T47D (cell line): ENCODE results near the gene NAA30.

Experiments used
- DNase-seq, 2 experiments: peaks; one replicate each; pipeline versions ENCODE4 v3.0.0 to v3.0.0-alpha.2; 2011 to 2012; ENCODE audit warnings: low read depth in 1 of 2, low spot score in 1 of 2
- JUND ChIP-seq: IDR thresholded peaks from 2 replicates; pipeline ENCODE4 v1.6.1; 2012; ENCODE audit warnings: low read depth
- in situ Hi-C: cut with HindIII; loops from 2 replicates; pipeline ENCODE4 v1.10.0; 2016; ENCODE audit warnings: low sequenced_read_pairs, low pct_unique_long_range_greater_than_20kb

The NAA30 gene

GRCh38 chr14:57378661-57379060 is 11.7 kb upstream of the NAA30 start:
- TF ChIP-seq JUND: no peak
- in situ Hi-C loops: no loop called here
- DNase-seq: no peak

GRCh38 chr14:57380935-57381334 is 9.5 kb upstream of the NAA30 start:
- TF ChIP-seq JUND: no peak
- DNase-seq: no peak
- in situ Hi-C loops: no loop called here

- in situ Hi-C loops: no loop called here
- TF ChIP-seq JUND: no peak
- DNase-seq: no peak
Measured at GRCh38 chr14:57382283-57382682, 8.1 kb upstream of the NAA30 start.

GRCh38 chr14:57383125-57383745 is 7.2 kb upstream of the NAA30 start:
- in situ Hi-C loops: no loop called here
- no peak for DNase-seq
- no peak for TF ChIP-seq JUND

GRCh38 chr14:57388067-57388466 is 2.3 kb upstream of the NAA30 start:
- in situ Hi-C loops: no loop called here
- TF ChIP-seq JUND: no peak
- DNase-seq: no peak

- DNase-seq: peak; percentile 42 to 76
- TF ChIP-seq JUND: no peak
- in situ Hi-C loops: no loop called here
Measured at GRCh38 chr14:57389646-57390036, 745 bp upstream of the NAA30 start.

- TF ChIP-seq JUND: no peak
- in situ Hi-C loops: no loop called here
- peak; percentile 14 to 47 for DNase-seq
Measured at GRCh38 chr14:57390806-57391516, 575 bp downstream of the NAA30 start.

- in situ Hi-C loops: no loop called here
- DNase-seq: no peak
- no peak for TF ChIP-seq JUND
Measured at GRCh38 chr14:57391517-57392195, 1.3 kb downstream of the NAA30 start.

- no peak for TF ChIP-seq JUND
- in situ Hi-C loops: no loop called here
- no peak for DNase-seq
Measured at GRCh38 chr14:57392830-57393229, 2.4 kb downstream of the NAA30 start.

GRCh38 chr14:57400556-57401494 is 10.4 kb downstream of the NAA30 start:
- no peak for TF ChIP-seq JUND
- in situ Hi-C loops: no loop called here
- no peak for DNase-seq

- no peak for DNase-seq
- TF ChIP-seq JUND: no peak
- in situ Hi-C loops: no loop called here
Measured at GRCh38 chr14:57401501-57401900, 11.1 kb downstream of the NAA30 start.

GRCh38 chr14:57402173-57402852 is 11.9 kb downstream of the NAA30 start:
- in situ Hi-C loops: no loop called here
- no peak for DNase-seq
- TF ChIP-seq JUND: no peak

GRCh38 chr14:57403521-57403864 is 13.1 kb downstream of the NAA30 start:
- no peak for TF ChIP-seq JUND
- in situ Hi-C loops: no loop called here
- DNase-seq: no peak
